ENCODE results near the gene ANLN. TPM values are rescaled to one million over a fixed set of nuclear protein-coding genes. Genes with fewer than 3 reads are reported as not detected.
"Not testable (repeated sequence)": the region's sequence is repeated elsewhere in the genome, so short reads cannot be mapped to it uniquely, and the experiment has no call there.

Gene ANLN
- total RNA-seq, 1 donor from 2014 or later, result 18.4 TPM

- no peaks in the 10 kb centered on the region for H3K4me1 Mint-ChIP-seq (ENCODE audit: low read depth, unreplicated experiment)
- no peak for DNase-seq
- no peak overlapping the region for H3K27ac Mint-ChIP-seq (ENCODE audit: unreplicated experiment)
- TF ChIP-seq CTCF (IDR thresholded peaks at IDR 0.05; ENCODE audit: partially characterized antibody, unreplicated experiment), result no peak
- peaks cover 6% of the 10 kb centered on the region for H3K36me3 Mint-ChIP-seq (ENCODE audit: unreplicated experiment)
- H3K9me3 Mint-ChIP-seq (ENCODE audit: unreplicated experiment), result peaks cover 5% of the 10 kb centered on the region
- H3K4me3 Mint-ChIP-seq (ENCODE audit: unreplicated experiment), result no peak overlapping the region
- H3K27me3 Mint-ChIP-seq (ENCODE audit: unreplicated experiment), result no peaks in the 10 kb centered on the region
These were observed 94.6 kb downstream of the ANLN start for GRCh38 chr7:36484265-36484664.

- H3K27ac Mint-ChIP-seq (ENCODE audit: unreplicated experiment), result no peak overlapping the region
- H3K36me3 Mint-ChIP-seq (ENCODE audit: unreplicated experiment), result peaks cover 6% of the 10 kb centered on the region
- DNase-seq, result no peak
- no peak for TF ChIP-seq CTCF (IDR thresholded peaks at IDR 0.05; ENCODE audit: partially characterized antibody, unreplicated experiment)
- no peaks in the 10 kb centered on the region for H3K4me1 Mint-ChIP-seq (ENCODE audit: low read depth, unreplicated experiment)
- H3K9me3 Mint-ChIP-seq (ENCODE audit: unreplicated experiment), result peaks cover 5% of the 10 kb centered on the region
- H3K4me3 Mint-ChIP-seq (ENCODE audit: unreplicated experiment), result no peak overlapping the region
- H3K27me3 Mint-ChIP-seq (ENCODE audit: unreplicated experiment), result no peaks in the 10 kb centered on the region
These were observed 96.7 kb downstream of the ANLN start for GRCh38 chr7:36486336-36486735.

- H3K4me1 Mint-ChIP-seq (ENCODE audit: low read depth, unreplicated experiment), result no peaks in the 10 kb centered on the region
- H3K9me3 Mint-ChIP-seq (ENCODE audit: unreplicated experiment), result peaks cover 5% of the 10 kb centered on the region
- no peak overlapping the region for H3K4me3 Mint-ChIP-seq (ENCODE audit: unreplicated experiment)
- TF ChIP-seq CTCF (IDR thresholded peaks at IDR 0.05; ENCODE audit: partially characterized antibody, unreplicated experiment), result peak; percentile 43
- no peak overlapping the region for H3K27ac Mint-ChIP-seq (ENCODE audit: unreplicated experiment)
- no peaks in the 10 kb centered on the region for H3K27me3 Mint-ChIP-seq (ENCODE audit: unreplicated experiment)
- no peaks in the 10 kb centered on the region for H3K36me3 Mint-ChIP-seq (ENCODE audit: unreplicated experiment)
- no peak for DNase-seq
These were observed 98.2 kb downstream of the ANLN start for GRCh38 chr7:36487756-36488336.

- not testable (repeated sequence) for DNase-seq; H3K27me3 Mint-ChIP-seq (ENCODE audit: unreplicated experiment); H3K9me3 Mint-ChIP-seq (ENCODE audit: unreplicated experiment); H3K4me3 Mint-ChIP-seq (ENCODE audit: unreplicated experiment); H3K36me3 Mint-ChIP-seq (ENCODE audit: unreplicated experiment); H3K4me1 Mint-ChIP-seq (ENCODE audit: low read depth, unreplicated experiment); H3K27ac Mint-ChIP-seq (ENCODE audit: unreplicated experiment)
These were observed 99.0 kb downstream of the ANLN start for GRCh38 chr7:36488672-36489071.

GRCh38 chr7:36490419-36490830 is 100.8 kb downstream of the ANLN start:
- peaks cover 5% of the 10 kb centered on the region for H3K9me3 Mint-ChIP-seq (ENCODE audit: unreplicated experiment)
- H3K27me3 Mint-ChIP-seq (ENCODE audit: unreplicated experiment), result no peaks in the 10 kb centered on the region
- no peaks in the 10 kb centered on the region for H3K36me3 Mint-ChIP-seq (ENCODE audit: unreplicated experiment)
- H3K27ac Mint-ChIP-seq (ENCODE audit: unreplicated experiment), result no peak overlapping the region
- TF ChIP-seq CTCF (IDR thresholded peaks at IDR 0.05; ENCODE audit: partially characterized antibody, unreplicated experiment), result no peak
- DNase-seq, result no peak
- peaks cover 5% of the 10 kb centered on the region for H3K4me1 Mint-ChIP-seq (ENCODE audit: low read depth, unreplicated experiment)
- no peak overlapping the region for H3K4me3 Mint-ChIP-seq (ENCODE audit: unreplicated experiment)

All from glutamatergic neuron (in vitro differentiated cells).